RPMI8226 (cell line): ENCODE data around the gene CREB1.
A peak's percentile ranks its signal among the peaks of the same experiment; 100 is the strongest.
"Not testable (repeated sequence)": the region's sequence is repeated elsewhere in the genome, so short reads cannot be mapped to it uniquely, and the experiment has no call there.

Source experiments
- DNase-seq: peaks from one replicate; pipeline ENCODE4 v3.0.0-alpha.2; 2015

Gene CREB1

DNA sequence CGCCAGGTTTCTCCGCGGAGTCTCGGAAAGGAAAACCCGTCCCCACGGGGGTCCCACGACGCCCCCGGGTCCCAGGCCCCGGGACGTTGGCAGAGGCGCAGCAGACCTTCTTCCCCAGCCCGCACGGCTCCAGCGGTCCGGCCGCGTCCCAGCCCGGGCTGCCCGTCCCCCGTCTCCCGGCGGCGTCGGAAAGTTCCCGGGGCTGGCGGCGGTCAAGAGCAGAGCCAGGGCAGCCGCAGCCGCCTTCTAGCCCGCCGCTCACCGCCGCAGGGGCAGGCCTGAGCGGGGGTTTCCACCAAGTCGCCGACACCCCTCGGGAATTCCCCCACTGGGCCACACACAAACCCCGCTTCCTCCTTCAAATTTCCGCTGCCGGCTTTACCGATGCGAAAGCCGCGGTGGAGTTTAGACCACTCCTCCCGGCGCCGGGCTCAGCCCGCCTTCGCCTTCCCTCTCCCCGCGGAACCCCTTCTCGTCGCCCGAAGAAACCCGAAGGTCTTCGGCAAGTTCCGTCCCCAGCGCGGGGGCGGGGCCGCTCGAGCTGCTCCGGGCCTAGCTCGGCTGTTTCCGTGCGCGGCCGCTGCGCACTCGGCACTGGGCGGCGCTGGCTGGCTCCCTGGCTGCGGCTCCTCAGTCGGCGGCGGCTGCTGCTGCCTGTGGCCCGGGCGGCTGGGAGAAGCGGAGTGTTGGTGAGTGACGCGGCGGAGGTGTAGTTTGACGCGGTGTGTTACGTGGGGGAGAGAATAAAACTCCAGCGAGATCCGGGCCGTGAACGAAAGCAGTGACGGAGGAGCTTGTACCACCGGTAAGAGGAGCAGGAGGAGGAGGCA, at the start of gene CREB1:
Gene CREB1 (plus strand): TSS at position 633 of the 830 bp plus-strand sequence. CDS start 25,674 bp downstream, outside the sequence.
- peak; percentile 97 for DNase-seq

GRCh38 chr2:207480521-207481040, 49.2 kb upstream of the CREB1 start:
- DNase-seq: no peak

DNA sequence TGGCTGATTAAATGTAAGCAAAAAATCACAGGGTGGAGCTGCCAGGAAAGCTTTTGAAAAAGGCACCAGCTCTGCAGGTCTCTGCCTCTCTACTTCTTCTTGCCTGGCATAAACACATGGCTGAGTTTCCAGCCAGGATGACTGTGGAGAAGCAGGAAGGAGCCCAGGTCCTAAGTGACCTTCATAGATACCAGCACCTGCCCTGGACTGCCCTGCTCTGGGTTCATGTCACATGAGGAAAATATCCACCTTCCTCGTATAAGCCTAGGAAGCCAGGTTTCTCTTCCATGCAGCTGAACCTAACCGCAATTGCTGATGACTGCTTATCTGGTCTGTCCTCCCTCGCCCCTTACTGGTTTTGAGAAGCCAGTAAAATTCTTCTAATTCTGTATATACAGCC, 47.8 kb upstream of the CREB1 start:
- no peak for DNase-seq

DNA sequence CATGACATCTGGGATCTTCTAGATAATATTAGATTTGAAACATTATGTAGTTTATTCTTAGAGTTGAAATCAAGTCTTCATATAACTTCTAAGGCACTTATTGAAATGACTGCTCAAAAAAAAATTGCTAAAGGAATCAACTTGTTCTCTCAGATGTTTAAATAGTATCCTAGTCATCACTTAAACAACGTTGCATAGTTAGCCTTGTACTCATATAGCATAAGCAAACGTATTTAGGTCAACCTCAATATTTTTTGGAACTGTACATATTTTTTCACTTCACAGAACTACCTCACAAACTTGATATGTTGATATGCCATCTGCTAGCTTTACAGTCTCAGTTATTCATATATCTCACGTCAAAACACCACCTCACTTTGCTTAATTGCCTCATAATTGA, 47.1 kb upstream of the CREB1 start:
- DNase-seq: no peak

- DNase-seq: no peak
These were observed 46.7 kb upstream of the CREB1 start for GRCh38 chr2:207483066-207483465.

DNA sequence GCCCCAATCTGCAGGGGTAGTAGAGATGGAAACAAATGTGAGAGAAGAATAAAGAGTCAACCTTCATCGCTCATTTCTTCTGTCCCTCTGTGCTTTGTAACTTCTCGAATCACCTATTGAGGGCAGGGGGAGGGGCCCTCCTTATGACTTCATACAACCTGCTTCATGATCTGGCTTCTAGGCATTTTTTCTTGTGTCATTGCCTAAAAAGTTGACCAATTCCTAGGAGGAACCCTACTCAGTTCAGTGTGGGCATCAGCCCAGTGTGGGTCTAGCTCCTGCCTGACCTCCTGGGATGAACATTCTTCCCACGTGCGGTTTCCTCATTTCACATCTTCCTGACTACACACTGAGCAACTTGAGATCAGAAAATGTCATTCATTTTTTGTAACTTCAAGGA, 46.3 kb upstream of the CREB1 start:
- DNase-seq: no peak

- peak; percentile 50 for DNase-seq
These were observed 45.0 kb upstream of the CREB1 start for GRCh38 chr2:207484444-207485391.

GRCh38 chr2:207487650-207488311, 42.0 kb upstream of the CREB1 start:
- no peak for DNase-seq

- DNase-seq: no peak
These were observed 40.5 kb upstream of the CREB1 start for GRCh38 chr2:207489251-207489650.

DNA sequence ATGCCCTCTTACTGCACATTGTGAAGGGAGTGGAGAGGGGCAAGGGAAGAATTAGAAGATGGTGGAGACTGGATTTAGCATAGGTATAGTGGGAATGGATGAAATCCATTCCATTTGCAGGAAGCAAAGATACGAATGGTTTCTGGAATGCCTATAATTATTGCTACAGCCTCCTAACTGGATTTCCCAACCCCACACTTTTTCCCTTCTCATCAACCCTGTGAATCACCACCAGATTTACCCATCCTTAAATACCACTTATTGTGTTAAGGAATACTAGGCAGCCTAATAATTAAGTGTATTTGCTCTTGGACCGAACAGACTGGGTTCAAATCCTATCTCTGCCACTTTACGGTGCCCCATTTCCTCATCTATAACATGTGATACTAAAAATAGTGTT, 39.3 kb upstream of the CREB1 start:
- no peak for DNase-seq

DNA sequence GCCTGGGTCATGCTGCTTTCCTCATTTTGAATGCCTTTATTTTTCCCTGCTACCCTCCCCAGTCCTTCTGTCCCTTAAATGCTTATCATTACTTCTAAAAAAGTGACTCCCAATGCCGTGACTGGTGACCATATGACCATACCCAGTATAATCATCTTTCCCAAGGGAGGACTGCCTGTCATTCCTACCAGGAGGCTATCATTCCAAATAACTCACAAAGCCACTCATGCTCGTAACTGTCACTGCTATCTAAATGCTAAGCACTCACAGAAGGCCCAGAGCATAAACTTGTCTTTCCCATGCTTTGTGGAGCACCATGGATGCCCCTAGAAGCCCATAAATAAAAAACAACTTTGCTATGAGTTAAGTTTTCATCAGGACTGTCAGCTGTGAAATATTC, 38.7 kb upstream of the CREB1 start:
- no peak for DNase-seq

- no peak for DNase-seq
These were observed 37.8 kb upstream of the CREB1 start for GRCh38 chr2:207491956-207492355.

DNA sequence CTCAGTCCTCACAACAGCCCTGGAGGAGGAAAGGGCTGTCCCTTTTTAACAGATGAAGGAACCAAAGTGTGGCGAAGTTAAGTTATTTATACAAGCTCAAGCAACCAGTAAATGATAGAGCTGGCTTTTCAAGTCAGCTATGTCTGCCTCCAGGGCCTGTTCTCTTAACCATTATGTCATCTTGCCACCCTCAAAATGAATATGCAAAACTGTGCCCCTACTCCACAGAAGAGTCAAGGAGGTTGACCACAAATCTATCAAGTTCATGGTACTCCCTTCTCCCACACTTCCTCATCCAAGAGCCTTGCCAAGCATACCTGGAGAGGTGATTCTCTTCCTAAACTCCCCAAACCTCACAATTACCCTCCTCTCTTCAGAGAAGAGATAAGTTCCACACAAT, 37.3 kb upstream of the CREB1 start:
- DNase-seq: no peak

- DNase-seq: no peak
These were observed 35.6 kb upstream of the CREB1 start for GRCh38 chr2:207494137-207494536.

DNA sequence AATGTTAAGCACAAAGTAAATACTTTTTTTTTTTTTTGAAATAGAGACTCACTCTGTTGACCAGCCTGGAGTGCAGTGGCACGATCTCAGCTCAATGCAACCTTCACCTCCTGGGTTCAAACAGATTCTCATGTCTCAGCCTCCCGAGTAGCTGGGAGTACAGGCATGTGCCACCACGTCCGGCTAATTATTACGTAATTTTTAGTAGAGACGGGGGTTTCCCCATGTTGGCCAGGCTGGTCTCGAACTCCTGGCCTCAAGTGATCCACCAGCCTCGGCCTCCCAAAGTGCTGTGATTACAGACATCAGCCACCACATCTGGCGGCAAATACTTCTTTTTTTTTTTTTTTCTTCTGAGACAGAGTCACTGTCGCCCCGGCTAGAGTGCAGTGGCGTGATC, 32.8 kb upstream of the CREB1 start:
- DNase-seq: not testable (repeated sequence)

DNA sequence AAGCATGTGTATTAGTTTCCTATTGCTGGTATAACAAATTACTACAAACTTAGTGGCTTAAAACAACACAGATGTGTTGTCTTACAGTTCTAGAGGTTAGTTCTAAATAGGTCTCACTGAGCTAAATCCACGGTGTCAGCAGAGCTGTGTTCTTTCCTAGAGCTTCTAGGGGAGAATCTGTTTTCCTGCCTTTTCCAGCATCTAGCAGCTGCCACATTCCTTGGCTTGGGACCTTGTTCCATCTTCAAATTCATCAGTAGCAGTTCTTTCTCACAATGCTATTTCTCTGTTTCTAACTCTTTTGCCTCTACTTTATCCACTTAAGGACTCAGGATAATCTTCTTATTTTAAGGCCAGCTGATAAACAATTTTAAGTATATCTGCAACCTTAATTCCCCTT, 32.2 kb upstream of the CREB1 start:
- DNase-seq: no peak

DNA sequence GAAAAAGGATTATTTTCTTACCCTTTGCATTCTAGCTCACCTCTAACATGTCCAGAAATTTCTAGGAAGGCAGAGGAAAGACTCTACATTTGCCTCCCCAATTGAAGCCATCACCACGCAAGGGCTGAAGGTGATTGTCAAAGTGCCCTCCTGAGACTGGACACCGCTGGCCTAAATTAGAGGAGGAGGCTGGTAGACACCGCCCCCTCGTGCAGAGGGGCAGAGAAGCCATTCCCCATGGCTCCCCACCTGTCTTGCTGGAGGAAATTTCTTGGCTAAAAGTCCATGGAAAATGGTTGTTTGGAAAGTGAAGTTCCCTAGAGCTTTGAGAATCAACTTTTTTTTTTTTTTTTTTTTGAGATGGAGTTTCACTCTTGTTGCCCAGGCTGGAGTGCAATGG, 31.3 kb upstream of the CREB1 start:
- DNase-seq: no peak

DNA sequence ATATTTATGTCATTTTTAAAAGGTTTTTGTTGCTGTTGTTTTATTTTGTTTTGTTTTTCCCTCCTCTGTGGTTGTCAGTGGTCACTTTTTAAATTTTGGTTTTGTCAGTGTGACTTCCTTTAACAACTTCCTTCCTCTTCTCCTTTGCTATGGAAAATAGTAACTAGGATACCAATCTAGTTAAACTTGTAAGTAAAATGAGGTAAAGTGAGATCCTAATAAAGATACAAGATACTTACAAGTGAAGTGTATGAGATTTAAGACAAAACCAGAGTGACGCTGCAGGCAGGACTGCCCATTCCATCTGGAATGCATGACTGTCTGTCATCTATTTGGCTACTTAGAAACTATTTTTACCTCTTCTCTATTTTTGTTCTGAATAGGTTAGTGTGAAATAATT, 30.6 kb upstream of the CREB1 start:
- no peak for DNase-seq

DNA sequence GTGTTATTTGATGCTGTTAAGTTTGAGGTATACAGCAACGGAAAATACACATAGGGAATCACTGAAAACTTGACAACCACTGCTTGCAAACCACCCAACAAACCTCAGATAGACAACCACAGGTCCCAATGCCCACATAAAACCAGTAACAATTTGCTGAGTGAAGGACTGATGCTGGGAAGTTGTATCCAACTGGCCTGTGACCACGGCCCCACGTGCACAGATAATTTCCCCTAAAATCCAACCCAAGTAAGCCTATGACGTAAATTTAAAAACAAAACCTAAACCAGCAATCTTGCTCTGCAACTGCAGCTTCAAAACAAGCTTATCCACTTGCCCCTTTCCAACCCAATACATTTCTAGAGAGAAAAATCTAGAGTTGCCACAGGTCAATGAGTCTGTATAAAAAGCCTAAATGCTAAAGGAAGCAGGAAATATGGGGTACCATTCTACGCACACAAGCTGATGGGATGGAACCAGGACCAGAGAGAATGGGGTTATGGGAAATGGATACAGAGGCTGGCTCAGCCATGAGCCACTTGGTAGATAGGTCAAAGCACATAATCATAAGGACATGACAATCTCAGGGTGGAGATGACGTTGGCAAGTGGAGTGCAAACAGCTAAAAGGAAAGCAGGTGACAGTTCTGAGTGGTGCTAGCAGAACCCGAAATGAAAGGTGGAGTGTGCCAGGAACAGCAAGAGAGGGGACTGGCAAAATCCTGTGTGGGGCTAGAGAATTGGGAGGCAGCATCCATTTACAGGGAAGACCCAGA, 27.8 kb upstream of the CREB1 start:
- DNase-seq: no peak

DNA sequence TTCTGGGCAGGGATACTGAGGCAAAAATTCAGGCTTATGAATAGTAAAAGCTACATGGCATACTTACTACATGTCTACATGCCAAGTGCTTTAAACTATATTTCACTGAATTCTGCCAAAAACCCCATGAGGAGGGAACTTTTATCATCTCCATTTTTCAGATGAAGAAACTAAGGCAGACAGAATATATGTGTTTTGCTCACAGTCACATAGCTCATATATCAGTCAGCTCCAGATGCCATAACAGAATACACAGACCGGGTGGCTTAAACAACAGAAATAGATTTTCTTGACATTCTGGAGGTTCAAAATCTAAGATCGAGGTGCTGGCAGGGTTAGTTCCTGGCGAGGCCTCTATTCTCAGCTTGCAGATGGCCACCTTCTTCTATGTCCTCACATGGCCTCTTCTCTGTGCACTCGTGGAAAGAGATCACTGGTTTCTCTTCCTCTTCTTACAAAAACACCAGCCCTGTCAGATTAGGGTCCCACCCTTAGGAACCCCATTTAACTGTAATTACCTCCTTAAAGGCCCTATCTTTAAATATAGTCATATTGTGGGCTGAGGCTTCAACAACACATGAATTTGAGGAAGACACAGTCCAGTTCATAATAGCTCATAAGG, 27.1 kb upstream of the CREB1 start:
- peak; percentile 54 for DNase-seq

GRCh38 chr2:207503234-207503633, 26.5 kb upstream of the CREB1 start:
- peak; percentile 11 for DNase-seq
